Measurements from ENCODE around the gene PSD.

PSD gene

DNA sequence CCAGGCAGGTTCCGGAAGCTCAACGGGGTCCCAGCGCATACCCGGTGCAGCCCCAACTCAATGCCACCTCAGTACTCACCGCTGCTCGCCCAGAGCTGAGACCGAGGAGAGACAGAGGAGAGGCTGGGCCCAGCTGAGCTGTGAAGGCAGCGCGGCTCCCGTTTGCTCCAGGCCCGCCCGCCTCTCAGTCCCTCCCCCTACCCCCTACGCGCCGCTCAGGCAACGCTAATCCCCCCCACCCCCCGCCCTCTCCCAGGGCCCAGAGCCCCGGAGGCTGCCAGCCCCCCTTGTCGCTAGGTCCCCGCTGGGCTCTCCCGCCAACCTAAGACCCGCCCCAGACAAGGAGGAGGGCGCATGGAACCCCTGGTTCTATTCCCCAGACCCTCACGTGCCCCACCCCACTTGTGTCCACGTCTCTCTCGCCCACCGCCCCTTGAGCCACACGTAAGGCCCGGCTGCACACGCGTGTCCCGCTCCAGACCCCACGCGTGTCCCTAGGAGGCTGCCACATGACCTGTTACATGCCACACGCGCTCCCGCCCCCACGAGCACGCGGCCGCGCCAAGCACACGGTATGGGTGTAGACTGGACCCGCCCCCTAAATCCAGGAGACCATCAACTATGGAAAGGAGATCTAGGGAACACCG is at the start of gene PSD:
Gene PSD (minus strand): TSS at position 164 of the 647 bp plus-strand sequence. CDS start 1,747 bp downstream, outside the sequence.
- Histone ChIP-seq H3K4me1 (ENCODE audit: control insufficient read depth, insufficient read depth, low read length) (peaks cover 2% of the 10 kb centered on the region), H3K9ac (ENCODE audit: low read depth, low read length) (peak within 1 kb of the TSS; percentile 60), H3K4me3 (ENCODE audit: low read depth, low read length) (peak within 1 kb of the TSS; percentile 87), H3K9me3 (ENCODE audit: control insufficient read depth, insufficient read depth, low read length) (no peaks in the 10 kb centered on the region), H3K36me3 (ENCODE audit: control insufficient read depth, insufficient read depth, low read length) (peaks cover 8% of the 10 kb centered on the region), H3K27me3 (ENCODE audit: control insufficient read depth, insufficient read depth, low read length) (no peaks in the 10 kb centered on the region)

GRCh38 chr10:102467971-102468438 is 49.4 kb upstream of the PSD start:
- no peaks in the 10 kb centered on the region for H3K9me3 ChIP-seq (ENCODE audit: control insufficient read depth, insufficient read depth, low read length)
- no peaks in the 10 kb centered on the region for H3K4me1 ChIP-seq (ENCODE audit: control insufficient read depth, insufficient read depth, low read length)
- H3K4me3 ChIP-seq (ENCODE audit: low read depth, low read length): no peak overlapping the region
- H3K36me3 ChIP-seq (ENCODE audit: control insufficient read depth, insufficient read depth, low read length): peaks cover 14% of the 10 kb centered on the region
- H3K27me3 ChIP-seq (ENCODE audit: control insufficient read depth, insufficient read depth, low read length): no peaks in the 10 kb centered on the region
- no peak overlapping the region for H3K9ac ChIP-seq (ENCODE audit: low read depth, low read length)

- Histone ChIP-seq H3K4me1 (ENCODE audit: control insufficient read depth, insufficient read depth, low read length) (peaks cover 2% of the 10 kb centered on the region), H3K4me3 (ENCODE audit: low read depth, low read length) (no peak overlapping the region), H3K9ac (ENCODE audit: low read depth, low read length) (no peak overlapping the region), H3K9me3 (ENCODE audit: control insufficient read depth, insufficient read depth, low read length) (no peaks in the 10 kb centered on the region), H3K27me3 (ENCODE audit: control insufficient read depth, insufficient read depth, low read length) (no peaks in the 10 kb centered on the region), H3K36me3 (ENCODE audit: control insufficient read depth, insufficient read depth, low read length) (peaks cover 14% of the 10 kb centered on the region)
These were observed 48.7 kb upstream of the PSD start for GRCh38 chr10:102467318-102467717.

- Histone ChIP-seq H3K36me3 (ENCODE audit: control insufficient read depth, insufficient read depth, low read length) (peaks cover 9% of the 10 kb centered on the region), H3K9ac (ENCODE audit: low read depth, low read length) (no peak overlapping the region), H3K27me3 (ENCODE audit: control insufficient read depth, insufficient read depth, low read length) (no peaks in the 10 kb centered on the region), H3K4me3 (ENCODE audit: low read depth, low read length) (no peak overlapping the region), H3K9me3 (ENCODE audit: control insufficient read depth, insufficient read depth, low read length) (no peaks in the 10 kb centered on the region), H3K4me1 (ENCODE audit: control insufficient read depth, insufficient read depth, low read length) (peaks cover 11% of the 10 kb centered on the region)
These were observed 46.9 kb upstream of the PSD start for GRCh38 chr10:102465466-102465865.

DNA sequence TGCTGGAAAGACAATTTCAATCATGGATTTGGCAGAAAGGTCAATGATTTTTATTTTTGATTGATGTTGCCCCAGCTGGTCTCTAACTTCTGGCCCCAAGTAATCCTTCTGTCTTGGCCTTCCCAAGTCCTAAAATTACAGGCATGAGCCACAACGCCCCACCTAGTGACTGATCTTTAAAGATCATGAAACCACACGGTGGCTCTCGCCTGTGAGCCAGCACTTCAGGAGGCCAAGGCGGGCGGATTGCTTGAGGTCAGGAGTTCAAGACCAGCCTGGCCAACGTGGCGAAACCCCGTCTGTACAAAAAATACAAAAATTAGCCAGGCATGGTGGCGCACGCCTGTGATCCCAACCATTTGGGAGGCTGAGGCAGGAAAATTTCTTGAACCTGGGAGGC is 45.4 kb upstream of the PSD start:
- Histone ChIP-seq H3K27me3 (ENCODE audit: control insufficient read depth, insufficient read depth, low read length) (no peaks in the 10 kb centered on the region), H3K4me3 (ENCODE audit: low read depth, low read length) (no peak overlapping the region), H3K36me3 (ENCODE audit: control insufficient read depth, insufficient read depth, low read length) (peaks cover 6% of the 10 kb centered on the region), H3K9me3 (ENCODE audit: control insufficient read depth, insufficient read depth, low read length) (no peaks in the 10 kb centered on the region), H3K4me1 (ENCODE audit: control insufficient read depth, insufficient read depth, low read length) (peaks cover 14% of the 10 kb centered on the region), H3K9ac (ENCODE audit: low read depth, low read length) (no peak overlapping the region)

DNA sequence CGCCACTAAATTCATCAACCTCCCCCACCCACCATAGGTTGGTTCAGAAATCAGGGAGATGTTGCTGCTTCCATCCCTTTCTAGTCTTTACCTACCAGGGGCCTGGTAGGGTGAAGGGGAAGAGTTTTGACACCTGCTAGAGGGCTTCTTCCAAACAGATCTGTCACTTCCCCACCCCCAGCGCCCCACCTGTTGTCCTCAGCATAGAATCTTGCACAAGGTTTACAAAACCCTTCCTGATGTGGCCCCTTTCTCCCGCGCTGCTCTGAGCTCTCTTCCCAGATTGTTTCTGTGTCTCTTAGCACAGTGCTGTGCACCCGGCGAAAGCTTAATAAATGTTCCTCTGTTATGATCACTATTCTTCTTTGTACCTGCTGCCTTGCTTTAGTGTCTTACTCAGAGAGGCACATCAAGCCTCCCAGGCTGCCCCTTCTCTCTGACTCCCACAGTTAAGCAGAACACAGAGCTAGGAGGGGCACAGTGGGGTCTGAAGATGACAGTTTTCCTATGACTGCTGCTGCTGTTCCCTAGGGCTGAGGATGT is 44.0 kb upstream of the PSD start:
- no peaks in the 10 kb centered on the region for H3K27me3 ChIP-seq (ENCODE audit: control insufficient read depth, insufficient read depth, low read length)
- H3K4me1 ChIP-seq (ENCODE audit: control insufficient read depth, insufficient read depth, low read length): peaks cover 14% of the 10 kb centered on the region
- no peaks in the 10 kb centered on the region for H3K9me3 ChIP-seq (ENCODE audit: control insufficient read depth, insufficient read depth, low read length)
- H3K36me3 ChIP-seq (ENCODE audit: control insufficient read depth, insufficient read depth, low read length): peaks cover 2% of the 10 kb centered on the region
- H3K4me3 ChIP-seq (ENCODE audit: low read depth, low read length): peak overlapping the region; percentile 87
- no peak overlapping the region for H3K9ac ChIP-seq (ENCODE audit: low read depth, low read length)

DNA sequence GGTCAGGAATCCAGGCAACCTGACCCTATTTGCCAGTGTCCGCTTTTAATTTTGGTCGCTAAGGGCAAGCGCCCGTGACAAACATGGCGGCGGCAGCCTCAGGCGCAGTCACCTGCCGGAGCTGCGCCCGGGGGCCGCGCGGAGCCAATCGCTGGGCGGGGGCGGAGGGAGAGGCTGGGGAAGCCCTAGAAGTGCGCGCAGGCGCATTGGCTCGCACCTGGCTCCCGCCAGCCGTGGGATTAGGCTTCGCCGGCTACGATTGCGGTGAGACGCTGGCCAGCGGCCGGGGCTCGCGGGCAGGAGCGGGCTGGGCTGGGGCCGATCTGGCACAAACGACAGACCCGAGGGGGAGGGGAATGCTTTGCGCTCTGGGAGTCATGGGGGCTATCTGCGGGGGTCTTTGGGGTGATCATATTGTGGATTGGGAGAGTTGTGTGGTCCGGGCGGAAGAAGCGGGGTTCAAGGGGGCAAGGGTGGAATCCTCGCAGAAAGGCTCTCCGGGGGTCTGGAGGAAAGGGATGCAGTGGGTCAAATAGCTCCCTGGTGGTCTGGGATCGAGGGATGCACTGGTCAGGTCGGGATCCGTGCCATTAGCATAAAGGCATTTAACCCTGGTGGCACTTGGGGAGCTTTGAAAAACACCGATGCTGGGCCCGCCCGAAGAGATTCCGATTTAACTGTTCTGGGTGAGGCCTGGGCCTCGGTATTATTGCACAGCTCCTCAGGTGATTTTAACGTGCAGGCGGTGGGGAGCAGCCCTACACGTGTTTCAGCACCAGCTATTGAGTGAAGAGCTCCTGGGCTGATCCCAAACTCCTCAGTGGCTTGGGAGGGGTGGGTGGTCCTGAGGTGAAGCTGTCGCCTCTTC is 42.8 kb upstream of the PSD start:
- H3K4me3 ChIP-seq (ENCODE audit: low read depth, low read length): peak overlapping the region; percentile 87
- H3K27me3 ChIP-seq (ENCODE audit: control insufficient read depth, insufficient read depth, low read length): no peaks in the 10 kb centered on the region
- peaks cover 14% of the 10 kb centered on the region for H3K4me1 ChIP-seq (ENCODE audit: control insufficient read depth, insufficient read depth, low read length)
- no peaks in the 10 kb centered on the region for H3K9me3 ChIP-seq (ENCODE audit: control insufficient read depth, insufficient read depth, low read length)
- peaks cover 2% of the 10 kb centered on the region for H3K36me3 ChIP-seq (ENCODE audit: control insufficient read depth, insufficient read depth, low read length)
- peak overlapping the region; percentile 37 for H3K9ac ChIP-seq (ENCODE audit: low read depth, low read length)

- H3K9ac ChIP-seq (ENCODE audit: low read depth, low read length): peak overlapping the region; percentile 30
- peaks cover 20% of the 10 kb centered on the region for H3K4me1 ChIP-seq (ENCODE audit: control insufficient read depth, insufficient read depth, low read length)
- H3K4me3 ChIP-seq (ENCODE audit: low read depth, low read length): peak overlapping the region; percentile 37
- no peaks in the 10 kb centered on the region for H3K36me3 ChIP-seq (ENCODE audit: control insufficient read depth, insufficient read depth, low read length)
- H3K9me3 ChIP-seq (ENCODE audit: control insufficient read depth, insufficient read depth, low read length): no peaks in the 10 kb centered on the region
- no peaks in the 10 kb centered on the region for H3K27me3 ChIP-seq (ENCODE audit: control insufficient read depth, insufficient read depth, low read length)
These were observed 42.2 kb upstream of the PSD start for GRCh38 chr10:102460836-102461186.

DNA sequence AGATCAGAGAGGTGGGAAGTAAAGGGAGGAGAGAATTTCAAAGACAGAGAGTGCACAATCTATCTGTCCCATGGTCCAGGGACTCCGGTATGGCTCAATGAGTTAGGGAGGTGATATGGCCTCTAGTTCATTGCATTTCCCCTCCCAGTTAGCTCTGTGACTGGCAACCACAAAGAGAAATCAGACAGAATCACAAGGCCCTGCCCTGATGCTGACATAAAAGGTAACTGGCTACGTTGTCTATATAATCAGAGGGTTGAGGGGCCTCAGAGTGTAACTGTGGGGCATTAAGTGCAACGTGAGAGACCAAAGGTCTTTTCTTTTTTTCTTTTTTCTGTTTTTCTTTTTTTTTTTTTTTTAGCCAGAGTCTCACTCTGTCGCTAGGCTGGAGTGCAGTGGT is 40.1 kb upstream of the PSD start:
- Histone ChIP-seq H3K9me3 (ENCODE audit: control insufficient read depth, insufficient read depth, low read length) (no peaks in the 10 kb centered on the region), H3K4me1 (ENCODE audit: control insufficient read depth, insufficient read depth, low read length) (peaks cover 33% of the 10 kb centered on the region), H3K27me3 (ENCODE audit: control insufficient read depth, insufficient read depth, low read length) (no peaks in the 10 kb centered on the region), H3K36me3 (ENCODE audit: control insufficient read depth, insufficient read depth, low read length) (no peaks in the 10 kb centered on the region), H3K4me3 (ENCODE audit: low read depth, low read length) (no peak overlapping the region), H3K9ac (ENCODE audit: low read depth, low read length) (no peak overlapping the region)

DNA sequence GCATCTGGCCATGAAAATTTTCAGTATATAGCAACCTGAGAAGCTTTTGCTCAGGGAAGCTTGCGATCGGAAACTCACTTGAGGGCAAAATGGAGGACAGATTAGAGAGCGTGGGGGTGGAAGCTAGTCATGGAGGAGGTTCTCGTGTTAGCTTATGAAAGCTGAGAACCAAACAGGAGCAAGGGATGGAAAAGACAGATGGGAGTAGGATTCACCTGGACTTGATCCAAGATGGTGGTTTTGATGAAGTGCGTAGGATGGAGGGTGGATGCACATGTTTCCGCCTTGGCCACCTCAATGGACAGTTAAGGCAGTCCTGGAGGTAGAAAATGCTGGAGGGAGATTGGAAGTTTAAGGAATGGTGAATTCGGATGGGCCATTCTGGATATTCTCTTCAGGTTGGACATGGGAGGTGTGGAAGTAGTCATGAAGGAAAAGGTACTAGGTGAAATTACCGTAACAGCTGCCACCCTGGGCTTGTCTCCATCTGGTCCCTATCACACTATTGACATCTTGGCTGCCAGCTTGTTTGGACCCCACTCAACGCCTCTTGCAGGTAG is 39.1 kb upstream of the PSD start:
- H3K36me3 ChIP-seq (ENCODE audit: control insufficient read depth, insufficient read depth, low read length): peaks cover 3% of the 10 kb centered on the region
- H3K4me1 ChIP-seq (ENCODE audit: control insufficient read depth, insufficient read depth, low read length): peaks cover 42% of the 10 kb centered on the region

DNA sequence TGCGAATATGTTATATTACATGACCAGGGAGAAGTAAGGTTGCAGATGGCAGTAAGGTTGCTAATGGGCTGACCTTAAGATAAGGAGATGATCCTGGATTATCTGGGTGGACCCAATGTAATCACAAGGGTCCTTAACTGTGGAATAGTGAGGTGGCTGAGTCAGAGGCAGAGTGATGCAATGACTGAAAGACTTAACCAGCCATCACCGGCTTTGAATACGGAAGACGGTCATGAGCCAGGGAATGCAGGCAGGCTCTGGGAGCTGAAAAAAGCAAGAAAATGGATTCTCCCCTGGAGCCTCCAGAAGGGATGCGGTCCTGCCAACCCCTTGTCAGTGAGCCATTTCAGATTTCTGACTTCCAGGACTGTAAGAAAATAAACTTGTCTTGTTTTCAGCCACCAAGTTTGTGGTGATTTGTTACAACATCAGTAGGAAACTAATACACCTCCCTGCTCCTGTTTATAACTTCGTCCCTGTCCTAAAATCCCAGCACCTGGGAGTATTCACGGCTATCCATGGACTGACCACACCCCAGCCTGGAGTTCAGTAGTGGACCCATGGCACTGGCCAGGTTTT is 37.4 kb upstream of the PSD start:
- Histone ChIP-seq H3K4me1 (ENCODE audit: control insufficient read depth, insufficient read depth, low read length) (peaks cover 38% of the 10 kb centered on the region), H3K36me3 (ENCODE audit: control insufficient read depth, insufficient read depth, low read length) (peaks cover 11% of the 10 kb centered on the region)

More for the DNA sequence above, 39.1 kb upstream of the PSD start:
- no peak overlapping the region for H3K9ac ChIP-seq (ENCODE audit: low read depth, low read length)
- H3K4me3 ChIP-seq (ENCODE audit: low read depth, low read length): no peak overlapping the region
- H3K9me3 ChIP-seq (ENCODE audit: control insufficient read depth, insufficient read depth, low read length): no peaks in the 10 kb centered on the region
- H3K27me3 ChIP-seq (ENCODE audit: control insufficient read depth, insufficient read depth, low read length): no peaks in the 10 kb centered on the region

More for the DNA sequence above, 37.4 kb upstream of the PSD start:
- Histone ChIP-seq H3K4me3 (ENCODE audit: low read depth, low read length) (no peak overlapping the region), H3K9ac (ENCODE audit: low read depth, low read length) (no peak overlapping the region), H3K9me3 (ENCODE audit: control insufficient read depth, insufficient read depth, low read length) (no peaks in the 10 kb centered on the region), H3K27me3 (ENCODE audit: control insufficient read depth, insufficient read depth, low read length) (no peaks in the 10 kb centered on the region)
